Measurements from ENCODE around the gene COPZ1.
"Not testable (repeated sequence)": the region's sequence is repeated elsewhere in the genome, so short reads cannot be mapped to it uniquely, and the experiment has no call there.

Gene COPZ1

GRCh38 chr12:54351341-54351740 lies 26.4 kb downstream of the COPZ1 start:
- DNase-seq, result no peak
- Mint-ChIP-seq H3K27me3 (ENCODE audit: low read depth, poor library complexity) (peaks cover 3% of the 10 kb centered on the region), H3K27ac (peak overlapping the region; percentile 99), H3K9me3 (no peaks in the 10 kb centered on the region), H3K36me3 (ENCODE audit: low read depth) (peaks cover 36% of the 10 kb centered on the region), H3K4me3 (peak overlapping the region; percentile 80), H3K4me1 (peaks cover 18% of the 10 kb centered on the region)
- TF ChIP-seq CTCF (IDR thresholded peaks at IDR 0.05), result no peak

DNA sequence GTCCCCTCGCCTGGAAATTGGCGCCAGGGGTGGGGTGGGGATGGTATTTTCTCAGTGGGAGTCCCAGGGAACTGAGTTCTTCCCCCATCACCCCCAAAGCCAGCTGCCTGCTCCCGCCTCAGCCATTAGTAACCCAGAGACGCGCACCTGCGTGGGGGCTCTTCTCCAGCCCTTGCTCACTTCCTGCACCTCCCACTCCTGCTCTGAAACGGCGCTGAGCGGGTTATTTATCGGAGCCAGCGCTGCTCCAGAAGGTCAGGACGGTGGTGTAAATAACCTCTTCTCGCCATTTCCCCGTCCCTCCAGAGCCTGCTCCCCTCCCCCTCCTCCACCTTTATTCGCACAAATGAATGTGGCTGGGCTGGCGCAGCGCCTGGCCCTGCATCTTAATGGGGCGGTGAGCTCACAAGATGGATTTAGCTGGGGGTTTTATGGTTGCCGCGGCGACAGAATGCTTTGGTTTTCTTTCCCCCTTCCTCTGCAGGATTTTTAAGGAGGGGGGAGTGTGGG lies 27.1 kb downstream of the COPZ1 start:
- H3K4me1 Mint-ChIP-seq, result peaks cover 12% of the 10 kb centered on the region
- peaks cover 3% of the 10 kb centered on the region for H3K27me3 Mint-ChIP-seq (ENCODE audit: low read depth, poor library complexity)
- peak overlapping the region; percentile 80 for H3K4me3 Mint-ChIP-seq
- H3K36me3 Mint-ChIP-seq (ENCODE audit: low read depth), result peaks cover 29% of the 10 kb centered on the region
- H3K27ac Mint-ChIP-seq, result peak overlapping the region; percentile 99
- DNase-seq, result peak; percentile 80
- no peak for TF ChIP-seq CTCF (IDR thresholded peaks at IDR 0.05)
- no peaks in the 10 kb centered on the region for H3K9me3 Mint-ChIP-seq

DNA sequence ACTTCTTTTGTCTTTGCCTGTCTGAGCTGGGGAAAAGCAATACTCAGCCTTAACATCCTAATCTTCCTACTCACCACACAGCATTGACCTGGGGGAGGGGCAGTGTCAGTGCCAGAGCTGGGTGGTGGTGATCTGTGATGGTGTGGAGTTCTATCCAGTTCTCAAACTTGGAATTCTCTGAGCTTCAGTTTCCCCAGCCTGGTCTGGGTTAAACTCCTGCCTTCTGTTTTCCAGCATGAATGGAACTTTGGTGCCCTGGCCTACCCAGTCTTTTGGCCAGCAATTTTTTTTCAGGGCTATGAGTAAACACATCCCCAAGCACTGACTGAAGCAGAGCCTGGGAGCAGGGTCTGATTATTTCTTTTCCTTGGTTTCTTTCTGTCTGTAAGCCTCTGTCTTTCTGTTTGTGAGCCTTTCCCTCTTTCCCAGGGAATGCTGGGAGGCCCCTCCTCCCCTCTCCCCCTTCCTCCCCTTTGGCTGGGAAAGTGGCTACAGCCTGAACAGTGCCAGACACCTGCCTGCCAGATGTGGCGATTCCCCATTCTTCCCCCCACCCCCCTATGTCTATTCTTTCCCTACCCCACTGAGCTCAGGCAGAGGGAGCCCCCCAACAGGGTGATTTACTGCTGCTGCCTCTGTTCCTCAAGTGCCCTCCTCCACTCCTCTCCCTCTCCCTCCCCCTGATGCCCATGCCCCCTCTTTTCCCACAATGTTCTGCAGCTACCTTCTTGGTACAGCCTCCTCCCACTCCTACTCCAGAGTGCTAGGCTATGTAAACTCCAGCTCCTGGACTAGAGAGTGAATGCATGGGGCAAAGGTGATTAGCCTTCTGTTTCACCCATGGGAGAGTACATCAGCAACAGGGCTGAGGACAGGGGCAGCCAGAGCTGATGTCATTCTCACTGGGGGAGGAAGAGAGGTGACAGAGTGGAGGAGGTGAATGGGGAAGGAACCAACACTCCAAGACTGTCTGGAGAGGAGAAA lies 28.3 kb downstream of the COPZ1 start:
- TF ChIP-seq CTCF (IDR thresholded peaks at IDR 0.05), result no peak
- Mint-ChIP-seq H3K36me3 (ENCODE audit: low read depth) (peaks cover 18% of the 10 kb centered on the region), H3K27me3 (ENCODE audit: low read depth, poor library complexity) (peaks cover 3% of the 10 kb centered on the region), H3K27ac (peak overlapping the region; percentile 99), H3K4me3 (peak overlapping the region; percentile 80), H3K4me1 (peaks cover 1% of the 10 kb centered on the region), H3K9me3 (no peaks in the 10 kb centered on the region)
- DNase-seq, result peak; percentile 61

GRCh38 chr12:54354271-54354670 lies 29.3 kb downstream of the COPZ1 start:
- not testable (repeated sequence) for H3K9me3 Mint-ChIP-seq; DNase-seq; H3K27me3 Mint-ChIP-seq (ENCODE audit: low read depth, poor library complexity); H3K4me1 Mint-ChIP-seq
- peak overlapping the region; percentile 9 for H3K27ac Mint-ChIP-seq
- peak overlapping the region; percentile 80 for H3K4me3 Mint-ChIP-seq
- H3K36me3 Mint-ChIP-seq (ENCODE audit: low read depth), result peaks cover 12% of the 10 kb centered on the region

GRCh38 chr12:54355104-54355815 lies 30.3 kb downstream of the COPZ1 start:
- Mint-ChIP-seq H3K27me3 (ENCODE audit: low read depth, poor library complexity) (peaks cover 3% of the 10 kb centered on the region), H3K4me3 (no peak overlapping the region), H3K9me3 (no peaks in the 10 kb centered on the region), H3K27ac (no peak overlapping the region), H3K36me3 (ENCODE audit: low read depth) (peaks cover 6% of the 10 kb centered on the region), H3K4me1 (no peaks in the 10 kb centered on the region)
- DNase-seq, result peak; percentile 64
- TF ChIP-seq CTCF (IDR thresholded peaks at IDR 0.05), result no peak

- Mint-ChIP-seq H3K4me1 (no peaks in the 10 kb centered on the region), H3K27ac (no peak overlapping the region), H3K36me3 (ENCODE audit: low read depth) (no peaks in the 10 kb centered on the region), H3K9me3 (no peaks in the 10 kb centered on the region), H3K4me3 (no peak overlapping the region), H3K27me3 (ENCODE audit: low read depth, poor library complexity) (peaks cover 3% of the 10 kb centered on the region)
- no peak for TF ChIP-seq CTCF (IDR thresholded peaks at IDR 0.05)
- no peak for DNase-seq
Measured at GRCh38 chr12:54356228-54356627, 31.3 kb downstream of the COPZ1 start.

All from nephron progenitor cell (in vitro differentiated cells).